HG03469 (cell line): ENCODE measurements around the gene OR56A5.

Experiments
- ATAC-seq: cut with Tn5 transposase; IDR thresholded peaks from one replicate; pipeline ENCODE4 v1.9.1; 2021; ENCODE audit warnings: mild to moderate bottlenecking, moderate library complexity, moderate number of reproducible peaks; ENCODE audit not compliant: unreplicated experiment

OR56A5 gene

GRCh38 chr11:5937868-5938602 lies 30.3 kb downstream of the OR56A5 start:
- no peak for ATAC-seq

- ATAC-seq = no peak
These were observed 35.2 kb downstream of the OR56A5 start for GRCh38 chr11:5933116-5933515.

GRCh38 chr11:5932671-5933070 lies 35.6 kb downstream of the OR56A5 start:
- no peak for ATAC-seq

GRCh38 chr11:5931061-5931460 lies 37.2 kb downstream of the OR56A5 start:
- ATAC-seq = no peak

- ATAC-seq = no peak
These were observed 37.7 kb downstream of the OR56A5 start for GRCh38 chr11:5930614-5931013.

- ATAC-seq = no peak
These were observed 38.5 kb downstream of the OR56A5 start for GRCh38 chr11:5929571-5930368.

GRCh38 chr11:5928811-5929210 lies 39.5 kb downstream of the OR56A5 start:
- no peak for ATAC-seq

- no peak for ATAC-seq
These were observed 40.0 kb downstream of the OR56A5 start for GRCh38 chr11:5928271-5928670.

GRCh38 chr11:5923794-5924193 lies 44.5 kb downstream of the OR56A5 start:
- no peak for ATAC-seq

GRCh38 chr11:5923427-5923776 lies 44.9 kb downstream of the OR56A5 start:
- ATAC-seq = peak; percentile 20

GRCh38 chr11:5922749-5923426 lies 45.4 kb downstream of the OR56A5 start:
- peak; percentile 77 for ATAC-seq
